Measurements from ENCODE around the gene KCNIP1. TPM values are rescaled to one million over a fixed set of nuclear protein-coding genes. Genes with fewer than 3 reads are reported as not detected.

The KCNIP1 gene
- total and polyA plus RNA-seq, 9 of the 15 experiments (the other 6 are each of a cell fraction or from before 2014, with no cell fraction given), result not detected

- BruUV-seq (replicated peaks), result no TSS peak
- no peaks in the 10 kb centered on the region for H3K9me3 ChIP-seq (replicated peaks; ENCODE audit: control insufficient read depth, insufficient read depth, low read depth, low read length)
- H3K79me2 ChIP-seq (ENCODE audit: control insufficient read depth, insufficient read depth, low read length), result no peaks in the 10 kb centered on the region
- ATAC-seq, result no peak
- FAIRE-seq, result no peak
- ChIA-PET POLR2A (interaction anchor here (0.6 kb wide), 1 partner anchor 37 kb away, joined by 3 read pairs; no protein-coding TSS in a partner anchor), CTCF (ENCODE audit: low intra/inter-chr PET ratio) (no interaction called here)
- intact Hi-C loops (cut with micrococcal nuclease) (no loop called here), in situ Hi-C loops (cut with MboI) (no loop called here)
- H3K9ac ChIP-seq (ENCODE audit: insufficient read depth in 1 of 2, low read depth in 2 of 2, low read length in 2 of 2), result no peak overlapping the region
- H3K27me3 ChIP-seq (ENCODE audit: control insufficient read depth in 2 of 2, insufficient read depth in 2 of 2, low read length in 2 of 2), result peaks cover 0 to 13% of the 10 kb centered on the region in 2 experiments; a peak in 3 of 5 replicates
- DNase-seq (ENCODE audit: extremely low read depth in 1 of 4, low spot score in 3 of 4), result no peak
- no peaks in the 10 kb centered on the region for H3K4me1 ChIP-seq (replicated peaks in 1 of 2; ENCODE audit: control insufficient read depth in 2 of 2, insufficient read depth in 2 of 2, low read length in 2 of 2)
- no peak overlapping the region for H3K4me2 ChIP-seq (ENCODE audit: insufficient read depth, low read length)
- peaks cover 3% of the 10 kb centered on the region; the same call in 1 of the 2 replicates for H4K20me1 ChIP-seq (replicated peaks; ENCODE audit: control insufficient read depth, insufficient read depth, low read length)
- H3K4me3 ChIP-seq, result no peak overlapping the region
- no peak overlapping the region for H3K27ac ChIP-seq (ENCODE audit: extremely low read depth, low read depth, low read length)
- H3K36me3 ChIP-seq (ENCODE audit: control insufficient read depth, insufficient read depth, low read length), result no peaks in the 10 kb centered on the region
- H3K9me1 ChIP-seq (ENCODE audit: control insufficient read depth, insufficient read depth, low read length), result no peaks in the 10 kb centered on the region
- H2AFZ ChIP-seq (ENCODE audit: low read depth, low read length), result no peak overlapping the region
- WGBS (ENCODE audit: insufficient coverage, low coverage, missing lambda C conversion rate), result 1% methylated on average over 19 of the region's 19 CpGs
- TF ChIP-seq BHLHE40 (IDR thresholded peaks at IDR 0.05; ENCODE audit: low read length) (peak; percentile 55; the same call in 1 of the 2 replicates), USF2 (CRISPR knock-in tag; IDR thresholded peaks at IDR 0.05) (peak; percentile 39; the same call in 1 of the 2 replicates), CREB3 (tag; conservative IDR thresholded peaks at IDR 0.05; ENCODE audit: low read depth) (no peak), USF1 (CRISPR knock-in tag; IDR thresholded peaks at IDR 0.05) (peak; percentile 56; the same call in 1 of the 2 replicates), FOSL1 (tag; conservative IDR thresholded peaks at IDR 0.05) (peak; percentile 22; the same call in 1 of the 2 replicates), EGR1 (conservative IDR thresholded peaks at IDR 0.05) (0 out of 2 replicates have a peak, but pooled peaks have one; percentile 38), E2F6 (IDR thresholded peaks at IDR 0.05; ENCODE audit: borderline replicate concordance in 1 of 2, extremely low read depth in 1 of 2, insufficient read depth in 1 of 2, insufficient read length in 1 of 2, low read depth in 1 of 2, low read length in 1 of 2, poor library complexity in 1 of 2, severe bottlenecking in 1 of 2) (peak in 1 of 2 experiments; percentile 22)
Observed at GRCh38 chr5:170483701-170484458, 19.9 kb upstream of the KCNIP1 start.
